GM12891 (cell line): ENCODE data around the gene BIK.

Experiments
- PAX5 ChIP-seq: IDR thresholded peaks from 2 replicates; pipeline ENCODE4 v1.6.1; 2011; ENCODE audit warnings: low read length, moderate library complexity, mild to moderate bottlenecking; ENCODE audit not compliant: insufficient read depth, severe bottlenecking
- POLR2A ChIP-seq: IDR thresholded peaks from 2 replicates; pipeline ENCODE4 v1.6.1; 2011; ENCODE audit warnings: low read depth, low read length, control low read depth
- POLR2AphosphoS5 ChIP-seq: IDR thresholded peaks from 2 replicates; pipeline ENCODE4 v1.6.1; 2011; ENCODE audit warnings: low read depth, low read length, control low read depth
- SPI1 ChIP-seq: IDR thresholded peaks from 2 replicates; pipeline ENCODE4 v1.6.1; 2011; ENCODE audit warnings: low read depth, low read length, control low read depth

- no peak for TF ChIP-seq POLR2AphosphoS5
- TF ChIP-seq POLR2A, result no peak
- no peak for TF ChIP-seq PAX5
- TF ChIP-seq SPI1, result no peak
Observed at GRCh38 chr22:43164636-43165035, 54.1 kb downstream of the BIK start.
